ENCODE measurements around the gene BBS9. TPM values are rescaled to one million over a fixed set of nuclear protein-coding genes. Genes with fewer than 3 reads are reported as not detected.

The BBS9 gene
- total RNA-seq, 2 experiments from 2014 or later, result 6.0 to 7.7 TPM

GRCh38 chr7:33610918-33611317 is 481.6 kb downstream of the BBS9 start:
- CTCF ChIA-PET, result no interaction called here
- no peak overlapping the region for H3K27ac Mint-ChIP-seq
- H3K36me3 Mint-ChIP-seq (ENCODE audit: low read depth), result peaks cover 14% of the 10 kb centered on the region
- intact Hi-C loops (cut with micrococcal nuclease), result no loop called here
- no peaks in the 10 kb centered on the region for H3K4me1 Mint-ChIP-seq (ENCODE audit: low read depth)
- POLR2A ChIA-PET, result no interaction called here
- H3K4me3 Mint-ChIP-seq, result no peak overlapping the region
- no peak for ATAC-seq
- peaks cover 2% of the 10 kb centered on the region for H3K9me3 Mint-ChIP-seq
- DNase-seq, result no peak
- H3K27me3 Mint-ChIP-seq, result no peaks in the 10 kb centered on the region
- TF ChIP-seq CTCF (IDR thresholded peaks at IDR 0.05), result no peak

GRCh38 chr7:33612442-33612841 is 483.1 kb downstream of the BBS9 start:
- POLR2A ChIA-PET, result no interaction called here
- intact Hi-C loops (cut with micrococcal nuclease), result no loop called here

GRCh38 chr7:33614357-33615117 is 485.2 kb downstream of the BBS9 start:
- CTCF ChIA-PET, result no interaction called here
- H3K36me3 Mint-ChIP-seq (ENCODE audit: low read depth), result peaks cover 4% of the 10 kb centered on the region

More at GRCh38 chr7:33612442-33612841, 483.1 kb downstream of the BBS9 start:
- H3K36me3 Mint-ChIP-seq (ENCODE audit: low read depth), result peaks cover 7% of the 10 kb centered on the region
- H3K27me3 Mint-ChIP-seq, result no peaks in the 10 kb centered on the region
- no peak overlapping the region for H3K4me3 Mint-ChIP-seq
- no peak overlapping the region for H3K27ac Mint-ChIP-seq
- no peak for DNase-seq
- TF ChIP-seq CTCF (IDR thresholded peaks at IDR 0.05), result no peak
- H3K9me3 Mint-ChIP-seq, result peaks cover 2% of the 10 kb centered on the region
- CTCF ChIA-PET, result interaction anchor here (1.0 kb wide), 1 partner anchor 8 kb away, joined by 3 read pairs; no protein-coding TSS in a partner anchor
- H3K4me1 Mint-ChIP-seq (ENCODE audit: low read depth), result no peaks in the 10 kb centered on the region
- ATAC-seq, result no peak

GRCh38 chr7:33616752-33617151 is 487.4 kb downstream of the BBS9 start:
- Mint-ChIP-seq H3K4me1 (ENCODE audit: low read depth) (no peaks in the 10 kb centered on the region), H3K36me3 (ENCODE audit: low read depth) (peaks cover 4% of the 10 kb centered on the region), H3K9me3 (peaks cover 11% of the 10 kb centered on the region), H3K27me3 (no peaks in the 10 kb centered on the region), H3K4me3 (no peak overlapping the region), H3K27ac (no peak overlapping the region)
- ChIA-PET CTCF (no interaction called here), POLR2A (no interaction called here)
- no peak for TF ChIP-seq CTCF (IDR thresholded peaks at IDR 0.05)
- DNase-seq (no peak), ATAC-seq (no peak)
- intact Hi-C loops (cut with micrococcal nuclease), result no loop called here

More at GRCh38 chr7:33614357-33615117, 485.2 kb downstream of the BBS9 start:
- DNase-seq (no peak), ATAC-seq (no peak)
- H3K9me3 Mint-ChIP-seq, result peaks cover 2% of the 10 kb centered on the region
- H3K4me1 Mint-ChIP-seq (ENCODE audit: low read depth), result no peaks in the 10 kb centered on the region
- POLR2A ChIA-PET, result no interaction called here
- H3K27me3 Mint-ChIP-seq, result no peaks in the 10 kb centered on the region
- no peak for TF ChIP-seq CTCF (IDR thresholded peaks at IDR 0.05)
- intact Hi-C loops (cut with micrococcal nuclease), result no loop called here
- no peak overlapping the region for H3K4me3 Mint-ChIP-seq
- no peak overlapping the region for H3K27ac Mint-ChIP-seq

- TF ChIP-seq CTCF (IDR thresholded peaks at IDR 0.05), result no peak
- intact Hi-C loops (cut with micrococcal nuclease), result no loop called here
- no peak for ATAC-seq
- no peaks in the 10 kb centered on the region for H3K27me3 Mint-ChIP-seq
- H3K9me3 Mint-ChIP-seq, result peaks cover 11% of the 10 kb centered on the region
- CTCF ChIA-PET, result no interaction called here
- no peak overlapping the region for H3K27ac Mint-ChIP-seq
- no peaks in the 10 kb centered on the region for H3K4me1 Mint-ChIP-seq (ENCODE audit: low read depth)
- DNase-seq, result no peak
- no peaks in the 10 kb centered on the region for H3K36me3 Mint-ChIP-seq (ENCODE audit: low read depth)
- POLR2A ChIA-PET, result no interaction called here
- H3K4me3 Mint-ChIP-seq, result no peak overlapping the region
Observed at GRCh38 chr7:33619264-33619663, 489.9 kb downstream of the BBS9 start.
